ENCODE measurements around the gene GRIK2. TPM values are rescaled to one million over a fixed set of nuclear protein-coding genes. Genes with fewer than 3 reads are reported as not detected.

The GRIK2 gene
- total and polyA plus RNA-seq, 2 of the 4 experiments (the other 2 are of a cell fraction) = 8.2 to 15.2 TPM

DNA sequence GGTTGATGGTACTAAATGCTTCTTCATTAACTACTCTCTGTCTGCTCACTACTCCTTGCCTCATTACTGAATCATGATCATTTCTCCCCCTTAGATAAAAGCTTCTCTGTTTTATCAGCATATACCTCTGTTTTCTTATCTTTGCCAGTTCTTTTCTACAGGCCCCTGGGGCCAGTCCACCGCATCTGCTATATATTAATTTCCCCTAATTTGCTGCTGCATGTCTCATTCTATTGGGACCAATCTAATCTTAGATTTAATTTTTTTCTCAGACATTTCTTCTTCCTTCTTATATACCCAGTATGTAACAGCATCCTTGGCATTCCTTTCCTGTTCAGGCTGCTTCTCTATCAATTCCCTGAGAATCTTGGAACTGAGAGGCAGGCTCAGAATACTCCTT is 51.2 kb downstream of the GRIK2 start:
- Histone ChIP-seq H2AK9ac (replicated peaks; ENCODE audit: low read depth, low read length, poor library complexity) (no peak overlapping the region), H2AFZ (replicated peaks; ENCODE audit: low read length, poor library complexity) (no peak overlapping the region), H3K9me1 (ENCODE audit: insufficient read depth, low read length) (no peaks in the 10 kb centered on the region), H4K91ac (ENCODE audit: insufficient read depth, low read depth, low read length) (no peak overlapping the region), H4K8ac (ENCODE audit: low read depth in 2 of 2, low read length in 2 of 2) (no peak overlapping the region), H2BK20ac (ENCODE audit: low read depth, low read length) (no peak overlapping the region), H4K20me1 (ENCODE audit: insufficient read depth, low read length) (no peaks in the 10 kb centered on the region), H3K23ac (ENCODE audit: low read depth, low read length) (no peak overlapping the region), H3K9me3 (ENCODE audit: control insufficient read depth, insufficient read depth, low read length) (no peaks in the 10 kb centered on the region), H3K4ac (ENCODE audit: low read depth, low read length) (no peak overlapping the region), H3K9ac (ENCODE audit: low read depth, low read length) (no peak overlapping the region), H3K56ac (ENCODE audit: extremely low read depth, insufficient read depth, low read length) (no peak overlapping the region), H3K27me3 (ENCODE audit: control insufficient read depth, insufficient read depth, low read length) (no peaks in the 10 kb centered on the region), H3K4me2 (ENCODE audit: low read depth, low read length) (no peak overlapping the region; the same call in 1 of the 2 replicates), H3K27ac (ENCODE audit: insufficient read depth, low read length) (no peak overlapping the region), H3K14ac (replicated peaks; ENCODE audit: low read depth, low read length) (no peak overlapping the region), H2AK5ac (ENCODE audit: low read depth, low read length) (no peak overlapping the region), H3K4me3 (ENCODE audit: insufficient read depth, low read depth, low read length) (no peak overlapping the region), H3K36me3 (ENCODE audit: control insufficient read depth, insufficient read depth, low read length) (no peaks in the 10 kb centered on the region), H3K4me1 (ENCODE audit: control insufficient read depth, insufficient read depth, low read length) (peaks cover 2% of the 10 kb centered on the region; the same call in 1 of the 2 replicates), H2BK120ac (ENCODE audit: low read depth, low read length) (no peak overlapping the region), H2BK15ac (ENCODE audit: low read depth, low read length) (no peak overlapping the region), H4K5ac (ENCODE audit: low read depth, low read length) (no peak overlapping the region), H2BK5ac (ENCODE audit: low read depth, low read length, poor library complexity, severe bottlenecking) (peak overlapping the region; percentile 55), H3K79me1 (ENCODE audit: low read depth in 1 of 2, low read length in 2 of 2) (0 out of 4 replicates have a peak, but pooled peaks cover 0 to 3% of the 10 kb centered on the region in 2 experiments), H3K18ac (ENCODE audit: low read depth, low read length) (peak overlapping the region; percentile 37; the same call in 1 of the 2 replicates)
- TF ChIP-seq, protein P1, sequence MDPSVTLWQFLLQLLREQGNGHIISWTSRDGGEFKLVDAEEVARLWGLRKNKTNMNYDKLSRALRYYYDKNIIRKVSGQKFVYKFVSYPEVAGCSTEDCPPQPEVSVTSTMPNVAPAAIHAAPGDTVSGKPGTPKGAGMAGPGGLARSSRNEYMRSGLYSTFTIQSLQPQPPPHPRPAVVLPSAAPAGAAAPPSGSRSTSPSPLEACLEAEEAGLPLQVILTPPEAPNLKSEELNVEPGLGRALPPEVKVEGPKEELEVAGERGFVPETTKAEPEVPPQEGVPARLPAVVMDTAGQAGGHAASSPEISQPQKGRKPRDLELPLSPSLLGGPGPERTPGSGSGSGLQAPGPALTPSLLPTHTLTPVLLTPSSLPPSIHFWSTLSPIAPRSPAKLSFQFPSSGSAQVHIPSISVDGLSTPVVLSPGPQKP (IDR thresholded peaks at IDR 0.05; ENCODE audit: borderline replicate concordance, low read depth, low read length) = no peak
- TF ChIP-seq FOS (IDR thresholded peaks at IDR 0.05; ENCODE audit: low read depth, low read length) = no peak
- no peak for TF ChIP-seq RFX5 (IDR thresholded peaks at IDR 0.05; ENCODE audit: low read depth, low read length)
- no peak for TF ChIP-seq POLR2A (IDR thresholded peaks at IDR 0.05; ENCODE audit: low read depth, low read length)
- TF ChIP-seq, protein P2, sequence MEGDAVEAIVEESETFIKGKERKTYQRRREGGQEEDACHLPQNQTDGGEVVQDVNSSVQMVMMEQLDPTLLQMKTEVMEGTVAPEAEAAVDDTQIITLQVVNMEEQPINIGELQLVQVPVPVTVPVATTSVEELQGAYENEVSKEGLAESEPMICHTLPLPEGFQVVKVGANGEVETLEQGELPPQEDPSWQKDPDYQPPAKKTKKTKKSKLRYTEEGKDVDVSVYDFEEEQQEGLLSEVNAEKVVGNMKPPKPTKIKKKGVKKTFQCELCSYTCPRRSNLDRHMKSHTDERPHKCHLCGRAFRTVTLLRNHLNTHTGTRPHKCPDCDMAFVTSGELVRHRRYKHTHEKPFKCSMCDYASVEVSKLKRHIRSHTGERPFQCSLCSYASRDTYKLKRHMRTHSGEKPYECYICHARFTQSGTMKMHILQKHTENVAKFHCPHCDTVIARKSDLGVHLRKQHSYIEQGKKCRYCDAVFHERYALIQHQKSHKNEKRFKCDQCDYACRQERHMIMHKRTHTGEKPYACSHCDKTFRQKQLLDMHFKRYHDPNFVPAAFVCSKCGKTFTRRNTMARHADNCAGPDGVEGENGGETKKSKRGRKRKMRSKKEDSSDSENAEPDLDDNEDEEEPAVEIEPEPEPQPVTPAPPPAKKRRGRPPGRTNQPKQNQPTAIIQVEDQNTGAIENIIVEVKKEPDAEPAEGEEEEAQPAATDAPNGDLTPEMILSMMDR (conservative IDR thresholded peaks at IDR 0.05; ENCODE audit: low read depth, low read length) = no peak
- TF ChIP-seq SMC3 (IDR thresholded peaks at IDR 0.05; ENCODE audit: low read depth, low read length) = no peak
- TF ChIP-seq MXI1 (IDR thresholded peaks at IDR 0.05; ENCODE audit: borderline replicate concordance, low read depth, low read length) = no peak
- TF ChIP-seq RCOR1 (IDR thresholded peaks at IDR 0.05; ENCODE audit: insufficient replicate concordance, low read length) = no peak
- TF ChIP-seq RAD21 (IDR thresholded peaks at IDR 0.05; ENCODE audit: low read length) = no peak
- TF ChIP-seq CEBPB (IDR thresholded peaks at IDR 0.05; ENCODE audit: low read depth, low read length) = no peak
- no peak for TF ChIP-seq MAFK (IDR thresholded peaks at IDR 0.05; ENCODE audit: low read depth, low read length)
- TF ChIP-seq BHLHE40 (IDR thresholded peaks at IDR 0.05; ENCODE audit: low read depth, low read length) = no peak
- TF ChIP-seq, protein P3, sequence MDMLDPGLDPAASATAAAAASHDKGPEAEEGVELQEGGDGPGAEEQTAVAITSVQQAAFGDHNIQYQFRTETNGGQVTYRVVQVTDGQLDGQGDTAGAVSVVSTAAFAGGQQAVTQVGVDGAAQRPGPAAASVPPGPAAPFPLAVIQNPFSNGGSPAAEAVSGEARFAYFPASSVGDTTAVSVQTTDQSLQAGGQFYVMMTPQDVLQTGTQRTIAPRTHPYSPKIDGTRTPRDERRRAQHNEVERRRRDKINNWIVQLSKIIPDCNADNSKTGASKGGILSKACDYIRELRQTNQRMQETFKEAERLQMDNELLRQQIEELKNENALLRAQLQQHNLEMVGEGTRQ (IDR thresholded peaks at IDR 0.05; ENCODE audit: low read depth, low read length) = no peak
- DNase-seq = no peak
- dilution Hi-C loops (cut with HindIII; ENCODE audit: low sequenced_read_pairs, unreplicated experiment) (no loop called here), in situ Hi-C loops (cut with MboI; ENCODE audit: low sequenced_read_pairs) (no loop called here), intact Hi-C loops (cut with micrococcal nuclease) (loop anchor here (5.0 kb wide), 1 partner anchor 37 kb away; no protein-coding TSS in a partner anchor)
- ChIA-PET CTCF (no interaction called here), POLR2A (ENCODE audit: unreplicated experiment) (no interaction called here)
- no TSS peak for BruUV-seq (replicated peaks)
- WGBS, 2 experiments (ENCODE audit: extremely low coverage in 2 of 2, insufficient read length in 1 of 2) = no CpG with 5 or more reads among the region's 1 CpG
- peak; percentile 38; the same call in 1 of the 2 replicates for ATAC-seq (ENCODE audit: low read depth)

All from IMR-90 (cell line).